Activated gamma-delta T cell (primary cell): ENCODE measurements around the gene FLRT1.

Source experiments
- DNase-seq: peaks from one replicate; lab custom pipeline; 2025; lab: John Stamatoyannopoulos, UW

FLRT1 gene

DNA sequence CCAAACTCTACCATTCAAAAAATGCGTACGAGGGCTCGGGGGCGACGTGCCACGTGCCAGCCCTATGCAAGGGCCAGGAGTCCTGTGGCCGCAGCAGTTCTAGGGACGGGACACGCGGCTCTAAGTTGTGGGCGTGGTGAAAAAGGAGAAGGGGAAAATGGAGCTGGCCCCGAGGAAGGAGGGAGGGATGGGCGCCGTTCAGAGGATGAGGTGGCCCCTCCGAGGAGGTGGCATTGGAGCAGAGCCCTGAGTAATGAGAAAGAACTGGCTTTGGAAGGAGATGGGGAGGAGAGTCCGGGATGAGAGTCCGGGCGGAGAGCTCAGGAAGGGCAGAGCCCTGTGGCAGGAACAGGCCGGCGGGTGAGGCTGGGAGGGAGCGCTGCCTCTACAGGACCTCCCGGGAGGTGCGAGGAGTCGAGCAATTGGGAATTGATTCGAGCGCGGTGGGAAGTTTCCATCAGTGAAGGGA lies 28.5 kb upstream of the FLRT1 start:
- DNase-seq = no peak

DNA sequence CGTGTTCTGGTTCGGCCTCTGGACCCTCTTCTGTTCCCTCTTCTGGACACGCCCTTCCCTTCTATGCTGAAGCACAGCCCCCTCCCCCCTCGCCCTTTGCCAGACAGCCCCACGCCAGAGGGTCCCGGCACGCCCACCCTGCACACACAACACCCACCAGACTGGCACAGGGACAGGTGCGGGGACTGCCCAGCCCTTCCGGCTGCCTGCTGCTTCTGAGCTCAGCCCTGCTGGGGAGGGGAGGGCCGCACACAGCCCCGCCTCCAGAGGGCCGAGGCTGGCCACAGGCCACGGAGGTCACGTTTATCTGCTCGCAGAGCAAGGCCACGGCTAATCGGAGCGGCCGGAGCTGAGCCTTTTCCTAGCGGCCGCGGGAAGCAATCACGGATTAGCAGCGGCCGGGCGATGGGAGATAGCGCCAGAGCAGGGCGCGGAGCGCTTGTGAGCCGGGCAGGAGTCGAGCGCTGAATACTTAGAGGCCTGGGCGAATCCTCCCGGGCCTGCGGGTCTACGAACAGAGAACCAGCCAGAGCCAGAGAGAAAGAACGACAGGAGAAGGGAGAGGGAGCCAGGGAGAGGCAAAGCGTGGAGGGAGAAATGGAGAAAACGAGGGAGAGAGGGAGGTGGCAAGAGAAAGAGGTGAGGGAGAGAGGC lies 28.0 kb upstream of the FLRT1 start:
- DNase-seq = no peak

GRCh38 chr11:64008283-64008913 lies 27.3 kb upstream of the FLRT1 start:
- DNase-seq = no peak

- DNase-seq = no peak
These were observed 26.7 kb upstream of the FLRT1 start for GRCh38 chr11:64008914-64009633.

GRCh38 chr11:64009710-64010109 lies 26.0 kb upstream of the FLRT1 start:
- no peak for DNase-seq

GRCh38 chr11:64010783-64011182 lies 24.9 kb upstream of the FLRT1 start:
- DNase-seq = no peak

GRCh38 chr11:64011371-64011770 lies 24.4 kb upstream of the FLRT1 start:
- no peak for DNase-seq

- DNase-seq = no peak
These were observed 22.4 kb upstream of the FLRT1 start for GRCh38 chr11:64013141-64013896.

DNA sequence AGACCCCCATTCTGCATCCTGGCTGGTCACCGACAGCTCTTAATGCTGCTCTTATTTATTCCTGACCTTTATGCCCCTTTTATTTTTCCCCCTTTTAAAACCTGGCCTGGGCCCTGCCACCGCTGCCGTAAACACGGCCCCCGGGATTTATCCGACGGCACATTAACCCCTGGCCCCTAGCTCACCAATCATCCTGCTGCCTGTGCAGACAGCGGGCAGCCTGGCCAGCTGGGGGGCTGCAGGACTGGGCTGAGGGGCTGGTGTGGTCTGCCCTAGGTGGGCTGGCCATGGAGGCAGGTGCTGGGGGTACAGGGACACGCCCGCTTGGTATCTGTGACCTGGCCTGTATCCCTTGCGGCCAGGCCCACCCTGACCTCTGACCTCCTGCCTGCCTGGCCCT lies 21.4 kb upstream of the FLRT1 start:
- DNase-seq = no peak

DNA sequence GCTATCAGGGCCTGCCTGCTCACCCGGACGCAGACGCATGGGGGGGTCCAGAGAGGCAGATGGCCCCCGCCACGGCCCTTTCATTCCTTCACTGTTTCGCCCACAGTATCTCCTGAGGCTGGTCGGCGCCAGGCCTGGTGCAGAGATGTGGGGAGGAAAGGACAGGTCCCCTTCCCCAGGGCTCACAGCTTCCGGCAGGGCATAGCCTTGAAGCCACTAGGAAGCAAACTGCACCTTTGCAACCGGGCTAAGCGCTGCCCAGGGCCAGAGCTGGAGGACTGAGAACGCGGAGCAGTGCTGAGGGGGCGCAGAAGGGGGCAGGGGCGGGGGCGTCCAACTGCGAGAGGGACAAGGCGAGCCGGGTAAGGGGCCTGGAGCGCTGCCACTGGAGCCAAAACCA lies 20.2 kb upstream of the FLRT1 start:
- no peak for DNase-seq

DNA sequence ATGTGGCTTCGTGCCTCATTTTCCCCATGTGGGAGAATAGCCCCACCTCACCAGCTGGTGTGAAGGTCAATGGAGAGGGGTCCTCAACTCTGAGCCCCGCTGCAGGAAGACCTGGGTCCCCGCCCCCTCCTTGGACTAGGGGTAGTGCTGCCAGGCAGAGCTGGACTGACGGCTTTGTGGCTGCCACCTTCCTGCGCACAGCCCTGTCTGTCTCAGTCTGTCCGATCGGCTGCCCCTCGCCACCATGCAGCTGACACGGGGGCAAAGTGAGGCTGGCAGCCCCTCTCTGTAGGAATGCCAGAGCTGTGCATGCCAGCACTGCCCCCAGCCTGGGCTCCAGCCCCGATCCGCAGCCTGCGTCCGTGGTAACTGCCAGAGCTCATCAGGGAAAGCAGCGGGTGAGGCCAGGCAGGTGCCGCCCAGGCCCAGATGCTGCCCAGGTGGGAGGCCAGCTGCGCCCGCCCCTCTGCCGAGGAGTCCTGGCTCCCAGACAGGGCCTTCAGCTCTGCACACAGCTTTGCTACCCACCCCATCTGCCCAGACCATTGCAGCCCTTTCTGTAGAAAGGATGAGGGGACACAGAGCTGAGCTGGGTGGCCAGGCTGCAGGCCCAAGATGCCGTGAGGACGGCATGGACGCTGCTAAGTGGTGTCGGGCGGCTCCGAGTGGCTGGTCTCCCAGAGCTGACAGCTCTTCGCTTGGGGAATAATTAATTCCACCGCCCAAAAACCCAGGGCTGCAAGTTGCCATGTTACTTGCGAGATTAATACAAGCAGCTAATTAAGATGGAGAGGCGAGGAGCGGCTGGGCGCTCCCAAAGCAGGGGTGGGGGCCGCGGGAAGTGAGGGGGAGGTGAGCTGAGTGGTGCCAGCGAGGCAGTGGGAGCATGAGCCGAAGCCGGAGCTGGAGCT lies 19.5 kb upstream of the FLRT1 start:
- DNase-seq = no peak

DNA sequence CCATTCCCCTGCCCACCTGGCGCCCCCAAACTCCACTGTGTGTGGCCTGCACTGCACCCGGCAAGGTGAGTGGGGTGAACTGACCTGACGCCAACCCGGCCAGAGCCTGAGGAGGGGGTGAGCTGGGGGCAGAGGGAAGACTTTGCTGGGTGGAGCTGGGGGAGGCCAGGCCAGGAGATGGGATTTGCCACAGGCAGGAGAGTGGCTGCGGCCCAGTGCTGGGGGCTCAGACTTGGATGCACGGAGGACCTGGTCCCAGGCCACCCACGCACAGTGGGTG lies 17.8 kb upstream of the FLRT1 start:
- DNase-seq = no peak

- no peak for DNase-seq
These were observed 17.4 kb upstream of the FLRT1 start for GRCh38 chr11:64018310-64018709.

- no peak for DNase-seq
These were observed 16.4 kb upstream of the FLRT1 start for GRCh38 chr11:64019106-64020037.

- DNase-seq = no peak
These were observed 14.6 kb upstream of the FLRT1 start for GRCh38 chr11:64020976-64021756.

- DNase-seq = no peak
These were observed 14.0 kb upstream of the FLRT1 start for GRCh38 chr11:64021757-64022093.

- no peak for DNase-seq
These were observed 13.5 kb upstream of the FLRT1 start for GRCh38 chr11:64022125-64022784.

GRCh38 chr11:64023712-64024710 lies 11.7 kb upstream of the FLRT1 start:
- no peak for DNase-seq
